IPS DF 4.7 (cell line): ENCODE results near the gene HFM1.
A peak's percentile ranks its signal among the peaks of the same experiment; 100 is the strongest.
"Not testable (repeated sequence)": the region's sequence is repeated elsewhere in the genome, so short reads cannot be mapped to it uniquely, and the experiment has no call there.

ENCODE experiments used
- DNase-seq: peaks from one replicate; pipeline ENCODE4 v3.0.0-alpha.2; 2013; ENCODE audit warnings: low spot score; ENCODE audit errors: extremely low read depth

HFM1 gene

GRCh38 chr1:91381844-91382243 is 22.8 kb downstream of the HFM1 start:
- DNase-seq: no peak

GRCh38 chr1:91374086-91374485 is 30.6 kb downstream of the HFM1 start:
- no peak for DNase-seq

- not testable (repeated sequence) for DNase-seq
Observed at GRCh38 chr1:91372230-91372629, 32.4 kb downstream of the HFM1 start.

- DNase-seq: no peak
Observed at GRCh38 chr1:91349524-91349923, 55.1 kb downstream of the HFM1 start.

- no peak for DNase-seq
Observed at GRCh38 chr1:91346824-91347223, 57.8 kb downstream of the HFM1 start.

- no peak for DNase-seq
Observed at GRCh38 chr1:91345395-91346005, 59.1 kb downstream of the HFM1 start.

- no peak for DNase-seq
Observed at GRCh38 chr1:91338501-91338900, 66.1 kb downstream of the HFM1 start.

GRCh38 chr1:91335603-91336002 is 69.0 kb downstream of the HFM1 start:
- no peak for DNase-seq

GRCh38 chr1:91334856-91335255 is 69.8 kb downstream of the HFM1 start:
- DNase-seq: no peak

GRCh38 chr1:91325456-91325855 is 79.2 kb downstream of the HFM1 start:
- no peak for DNase-seq

- no peak for DNase-seq
Observed at GRCh38 chr1:91314643-91315042, 90.0 kb downstream of the HFM1 start.

- no peak for DNase-seq
Observed at GRCh38 chr1:91311672-91312071, 93.0 kb downstream of the HFM1 start.

GRCh38 chr1:91308544-91308943 is 96.1 kb downstream of the HFM1 start:
- no peak for DNase-seq

- no peak for DNase-seq
Observed at GRCh38 chr1:91307784-91308409, 96.7 kb downstream of the HFM1 start.

- DNase-seq: no peak
Observed at GRCh38 chr1:91303165-91303564, 101.5 kb downstream of the HFM1 start.

- DNase-seq: not testable (repeated sequence)
Observed at GRCh38 chr1:91288843-91289553, 115.6 kb downstream of the HFM1 start.

GRCh38 chr1:91286962-91287317 is 117.7 kb downstream of the HFM1 start:
- DNase-seq: not testable (repeated sequence)

GRCh38 chr1:91286259-91286961 is 118.2 kb downstream of the HFM1 start:
- not testable (repeated sequence) for DNase-seq

GRCh38 chr1:91283421-91283726 is 121.3 kb downstream of the HFM1 start:
- no peak for DNase-seq

GRCh38 chr1:91282695-91283420 is 121.8 kb downstream of the HFM1 start:
- peak; percentile 56 for DNase-seq

GRCh38 chr1:91281782-91282181 is 122.9 kb downstream of the HFM1 start:
- DNase-seq: no peak

GRCh38 chr1:91278754-91279153 is 125.9 kb downstream of the HFM1 start:
- DNase-seq: no peak
